ENCODE measurements around the gene ST6GALNAC3.

The ST6GALNAC3 gene

GRCh38 chr1:76471536-76471935 is 397.0 kb downstream of the ST6GALNAC3 start:
- no peak for DNase-seq

- no peak for DNase-seq
These were observed 399.0 kb downstream of the ST6GALNAC3 start for GRCh38 chr1:76473591-76473990.

DNA sequence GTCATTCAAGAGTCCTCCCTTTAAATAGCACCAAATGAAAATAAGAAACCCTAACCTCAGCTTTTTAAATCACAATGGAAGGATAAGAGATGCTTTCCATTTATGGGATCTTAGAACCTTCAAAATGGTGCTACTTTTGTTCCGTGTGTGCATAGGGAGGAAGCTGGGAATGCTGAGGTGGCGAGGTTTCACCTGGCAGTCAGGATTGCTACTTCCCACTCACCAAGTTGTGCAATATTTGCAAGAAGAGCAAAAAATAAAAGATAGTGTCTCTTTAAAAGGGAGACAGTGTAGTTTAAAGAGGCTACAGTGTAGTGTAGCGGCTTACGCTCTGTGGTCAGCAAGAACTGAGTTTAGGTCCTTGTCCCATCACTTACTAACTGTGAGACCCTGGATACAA is 400.4 kb downstream of the ST6GALNAC3 start:
- DNase-seq, result no peak

GRCh38 chr1:76477156-76477555 is 402.6 kb downstream of the ST6GALNAC3 start:
- no peak for DNase-seq

DNA sequence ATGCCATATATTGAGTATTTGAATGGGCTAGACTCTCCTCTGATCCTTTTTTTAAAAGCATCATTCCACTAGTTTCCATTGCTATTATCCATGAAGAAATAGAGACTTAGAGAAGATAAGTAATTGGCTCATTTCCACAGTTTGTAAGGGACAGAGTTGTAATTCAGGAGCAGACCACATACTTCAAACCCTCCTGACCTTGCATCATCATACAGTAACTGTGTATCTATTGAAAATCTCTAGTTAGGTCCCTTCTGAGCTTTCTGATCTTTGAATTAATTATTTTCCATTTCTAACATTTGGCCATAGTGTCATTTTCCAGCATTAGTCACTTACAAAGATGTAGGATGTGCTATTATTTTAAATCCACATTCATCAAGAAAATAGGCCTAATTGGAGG is 406.3 kb downstream of the ST6GALNAC3 start:
- DNase-seq, result no peak

DNA sequence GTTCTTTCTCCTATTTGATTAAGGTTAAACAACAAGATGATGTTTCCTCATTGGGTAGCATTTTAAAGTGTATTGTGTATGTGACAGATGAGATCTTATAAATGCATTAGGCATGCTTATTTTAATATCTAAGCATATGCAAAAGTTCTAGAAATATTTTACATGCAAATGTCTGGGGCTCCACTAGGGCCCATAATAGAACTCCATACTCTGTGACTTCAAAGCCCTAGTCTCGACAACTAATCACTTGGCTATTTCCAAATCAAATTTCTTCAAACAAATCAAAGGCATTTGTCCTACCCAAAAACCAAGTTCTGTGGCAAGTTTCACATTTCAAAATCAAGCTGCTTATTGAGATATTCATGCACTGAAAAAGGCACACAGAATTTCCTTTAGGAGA is 407.1 kb downstream of the ST6GALNAC3 start:
- no peak for DNase-seq

DNA sequence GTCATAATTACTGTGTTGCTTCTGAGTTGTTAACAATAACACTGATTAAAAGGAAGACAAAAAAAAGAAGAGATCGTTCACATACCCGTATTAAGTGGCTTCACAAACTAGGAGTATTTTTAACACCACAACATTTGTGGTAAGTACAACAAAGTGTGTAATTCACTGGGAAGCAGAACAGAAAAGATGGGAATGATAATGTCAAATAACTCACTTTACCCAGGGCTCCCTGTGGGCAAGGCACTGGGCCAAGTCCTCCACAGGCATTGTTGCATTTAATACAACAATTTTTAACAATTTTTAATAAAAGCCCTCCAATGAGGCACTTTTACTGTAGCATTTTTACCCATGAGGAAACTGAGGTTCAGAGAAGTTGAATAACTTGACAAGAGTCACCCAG is 407.7 kb downstream of the ST6GALNAC3 start:
- DNase-seq, result no peak

DNA sequence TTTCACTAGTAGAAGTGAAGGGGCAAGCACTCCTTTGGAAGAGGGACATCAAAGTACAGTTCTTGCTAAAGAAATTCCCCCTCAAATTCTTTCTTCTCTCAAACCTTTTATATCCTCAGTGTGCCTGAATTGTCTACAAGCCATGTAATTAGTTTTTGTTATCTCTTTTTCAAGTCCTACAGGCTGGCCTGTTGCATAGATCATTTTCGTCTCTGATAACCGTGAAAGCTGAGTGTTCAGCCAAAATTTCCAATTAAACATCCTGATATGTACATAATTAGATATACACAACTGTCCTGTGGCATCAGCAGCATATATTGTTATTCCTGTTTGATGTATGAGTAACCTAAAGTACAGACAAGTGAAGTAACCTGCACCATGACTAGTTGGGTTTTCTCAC is 417.2 kb downstream of the ST6GALNAC3 start:
- no peak for DNase-seq

- DNase-seq, result no peak
These were observed 418.3 kb downstream of the ST6GALNAC3 start for GRCh38 chr1:76492752-76493430.

GRCh38 chr1:76494807-76495206 is 420.3 kb downstream of the ST6GALNAC3 start:
- no peak for DNase-seq

DNA sequence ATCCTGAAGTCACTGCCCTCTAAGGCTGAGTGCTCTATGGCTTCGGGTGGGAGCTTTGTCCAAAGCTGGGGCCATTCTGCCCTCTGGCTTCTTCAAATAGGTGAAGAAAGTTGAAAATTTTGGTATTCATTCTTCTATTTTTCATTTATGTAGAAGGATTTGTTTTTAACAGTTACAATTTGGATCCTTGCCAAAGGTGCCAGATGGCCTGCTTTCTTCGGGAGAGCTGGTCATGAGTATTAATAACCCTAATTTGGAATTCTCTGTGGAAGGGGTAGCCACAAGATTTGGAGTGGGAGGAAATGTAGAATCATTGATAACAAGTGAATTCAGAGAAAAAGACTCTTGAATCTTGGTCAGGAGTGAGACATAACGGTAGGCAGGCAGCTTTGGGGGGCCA is 422.3 kb downstream of the ST6GALNAC3 start:
- DNase-seq, result no peak

- DNase-seq, result no peak
These were observed 425.6 kb downstream of the ST6GALNAC3 start for GRCh38 chr1:76500116-76500515.

- no peak for DNase-seq
These were observed 426.6 kb downstream of the ST6GALNAC3 start for GRCh38 chr1:76501136-76501535.

GRCh38 chr1:76501586-76502219 is 427.2 kb downstream of the ST6GALNAC3 start:
- DNase-seq, result no peak

DNA sequence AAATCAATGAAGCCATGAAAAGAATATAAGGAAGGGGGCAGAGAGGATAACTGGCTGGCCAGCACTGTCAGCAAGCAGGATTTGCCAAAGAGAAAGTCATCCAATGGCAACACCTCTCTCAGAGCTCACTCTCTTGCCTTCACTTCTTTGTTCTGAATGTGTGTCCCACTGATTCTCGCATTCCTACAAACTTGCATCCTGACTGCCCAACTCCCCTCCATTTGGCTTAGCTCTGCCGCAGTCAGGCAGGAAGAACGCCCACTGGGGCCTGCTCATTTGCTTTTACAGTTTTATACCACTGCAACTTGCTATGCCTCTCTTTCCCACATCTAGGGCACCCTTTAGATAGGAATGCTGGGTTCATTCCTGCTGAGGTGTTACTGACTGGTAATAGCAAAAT is 428.6 kb downstream of the ST6GALNAC3 start:
- no peak for DNase-seq

GRCh38 chr1:76503736-76504135 is 429.2 kb downstream of the ST6GALNAC3 start:
- DNase-seq, result no peak

- no peak for DNase-seq
These were observed 432.8 kb downstream of the ST6GALNAC3 start for GRCh38 chr1:76507376-76507775.

DNA sequence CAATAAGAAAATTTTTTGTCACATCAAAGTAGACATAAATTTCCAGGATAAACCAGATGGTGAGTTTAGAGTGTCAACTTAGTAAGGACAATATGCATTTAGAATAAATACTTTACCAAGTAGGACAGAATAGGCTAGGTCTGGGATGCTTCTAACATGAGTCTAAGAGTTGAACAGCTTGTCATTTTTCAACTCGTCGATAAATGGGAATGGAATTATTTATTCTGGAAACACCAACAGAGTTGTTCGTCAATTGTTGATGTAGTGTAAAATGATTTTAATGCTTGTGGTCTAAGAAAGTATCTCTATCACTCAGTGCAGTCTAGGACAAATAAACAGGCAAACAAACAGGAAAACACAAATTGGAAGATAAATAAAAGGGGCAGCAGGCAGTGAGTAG is 434.3 kb downstream of the ST6GALNAC3 start:
- no peak for DNase-seq

- no peak for DNase-seq
These were observed 436.4 kb downstream of the ST6GALNAC3 start for GRCh38 chr1:76510672-76511557.

- DNase-seq, result no peak
These were observed 437.1 kb downstream of the ST6GALNAC3 start for GRCh38 chr1:76511558-76512179.

GRCh38 chr1:76530953-76531352 is 456.4 kb downstream of the ST6GALNAC3 start:
- no peak for DNase-seq

DNA sequence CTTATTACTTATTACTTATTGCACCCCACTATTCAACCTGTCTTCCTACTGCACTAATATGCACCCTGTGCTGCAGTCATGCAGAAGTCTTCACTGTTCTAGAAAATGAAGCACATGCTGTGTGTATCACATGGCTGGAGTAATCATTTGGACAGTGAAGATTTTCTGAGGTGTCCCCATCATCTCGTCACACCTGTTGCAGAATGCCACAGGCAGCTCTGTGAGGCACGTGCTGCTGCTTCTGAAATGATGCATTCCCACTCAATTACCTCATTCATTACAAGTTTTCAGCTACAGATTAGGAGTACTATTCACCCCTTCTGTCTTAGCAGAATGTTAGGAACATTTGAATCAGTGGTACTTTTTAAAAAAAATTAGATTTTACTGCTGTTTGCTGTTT is 467.1 kb downstream of the ST6GALNAC3 start:
- DNase-seq, result no peak

- no peak for DNase-seq
These were observed 467.8 kb downstream of the ST6GALNAC3 start for GRCh38 chr1:76542359-76542758.

Measured in midbrain (tissue), 1 donor.